NCI-H1436 treated with DMSO at 0.1 percent for 48 hours (cell line): ENCODE results near the gene SLMAP.

Experiments used
- DNase-seq: peaks from one replicate; lab custom pipeline; 2025; lab: John Stamatoyannopoulos, UW

Gene SLMAP

GRCh38 chr3:57963811-57964346 is 207.8 kb downstream of the SLMAP start:
- DNase-seq: no peak

DNA sequence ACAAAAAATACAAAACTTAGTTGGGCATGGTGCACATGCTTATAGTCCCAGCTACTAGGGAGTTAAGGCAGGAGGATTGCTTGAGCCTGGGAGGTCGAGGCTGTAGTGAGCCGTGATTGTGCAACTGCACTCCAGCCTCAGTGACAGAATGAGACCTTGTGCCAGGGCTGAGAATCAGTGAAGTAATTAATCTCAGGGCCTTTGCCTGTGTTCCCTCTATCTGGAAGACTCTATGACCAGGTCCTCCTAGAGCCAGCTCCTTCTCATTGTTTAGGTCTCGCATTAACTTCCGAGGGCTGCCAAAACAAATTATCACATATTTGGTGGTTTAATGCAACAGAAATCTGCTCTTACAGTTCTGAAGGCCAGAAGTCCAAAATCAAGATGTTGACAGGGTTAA is 210.7 kb downstream of the SLMAP start:
- DNase-seq: no peak

- DNase-seq: no peak
Measured at GRCh38 chr3:57967590-57967989, 211.5 kb downstream of the SLMAP start.

DNA sequence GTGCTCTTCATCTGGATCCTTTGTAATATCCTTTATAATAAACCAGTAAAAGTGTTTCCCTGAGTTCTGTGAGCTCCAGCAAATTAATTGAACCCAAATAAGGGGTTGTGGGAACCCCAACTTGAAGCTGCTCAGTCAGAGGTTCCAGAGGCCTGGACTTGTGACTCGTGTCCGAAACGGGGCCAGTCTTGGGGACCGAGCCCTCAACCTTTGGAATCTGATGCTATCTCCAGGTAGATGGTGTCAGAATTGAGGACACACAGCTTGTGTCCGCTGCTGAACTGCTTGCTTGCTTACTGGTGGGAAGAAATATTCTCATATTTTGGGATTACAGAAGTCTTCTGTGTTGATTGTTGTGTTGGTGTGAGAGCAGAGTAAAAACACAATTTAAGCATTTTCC is 212.4 kb downstream of the SLMAP start:
- no peak for DNase-seq

- no peak for DNase-seq
Measured at GRCh38 chr3:57971975-57972374, 215.9 kb downstream of the SLMAP start.

GRCh38 chr3:57972531-57973111 is 216.5 kb downstream of the SLMAP start:
- no peak for DNase-seq

DNA sequence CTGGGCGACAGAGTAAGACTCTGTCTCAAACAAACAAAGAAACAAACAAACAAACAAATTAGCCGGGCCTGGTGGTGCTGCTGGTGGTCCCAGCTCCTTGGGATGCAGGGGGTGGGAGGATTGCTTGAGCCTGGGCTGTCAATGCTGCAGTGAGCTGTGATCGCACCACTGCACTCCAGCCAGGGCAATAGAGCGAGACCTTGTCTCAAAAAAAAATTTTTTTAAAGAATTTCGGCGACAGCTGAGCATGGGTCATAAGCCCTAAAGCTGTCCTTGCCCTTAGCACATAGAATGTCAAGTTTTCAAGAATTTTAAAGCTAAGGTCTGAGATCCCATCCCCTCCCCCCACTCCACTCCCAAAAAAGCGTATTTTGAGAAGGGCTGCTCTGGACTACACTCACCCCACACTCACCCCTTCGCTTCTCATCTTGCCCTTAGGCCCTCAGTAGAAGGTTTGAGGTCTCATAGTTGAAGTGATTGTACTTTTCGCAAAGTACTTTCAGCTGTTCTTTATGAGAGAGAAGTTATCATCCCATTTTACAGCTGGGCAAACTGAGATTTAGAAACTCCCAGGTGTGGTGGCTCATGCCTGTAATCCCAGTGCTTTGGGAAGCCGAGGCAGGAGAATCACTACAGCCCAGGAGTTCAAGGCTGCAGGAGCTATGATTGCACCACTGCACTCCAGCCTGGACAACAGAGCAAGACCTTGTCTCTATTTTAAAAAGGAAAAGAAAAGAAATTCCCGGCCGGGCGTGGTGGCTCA is 217.8 kb downstream of the SLMAP start:
- no peak for DNase-seq

DNA sequence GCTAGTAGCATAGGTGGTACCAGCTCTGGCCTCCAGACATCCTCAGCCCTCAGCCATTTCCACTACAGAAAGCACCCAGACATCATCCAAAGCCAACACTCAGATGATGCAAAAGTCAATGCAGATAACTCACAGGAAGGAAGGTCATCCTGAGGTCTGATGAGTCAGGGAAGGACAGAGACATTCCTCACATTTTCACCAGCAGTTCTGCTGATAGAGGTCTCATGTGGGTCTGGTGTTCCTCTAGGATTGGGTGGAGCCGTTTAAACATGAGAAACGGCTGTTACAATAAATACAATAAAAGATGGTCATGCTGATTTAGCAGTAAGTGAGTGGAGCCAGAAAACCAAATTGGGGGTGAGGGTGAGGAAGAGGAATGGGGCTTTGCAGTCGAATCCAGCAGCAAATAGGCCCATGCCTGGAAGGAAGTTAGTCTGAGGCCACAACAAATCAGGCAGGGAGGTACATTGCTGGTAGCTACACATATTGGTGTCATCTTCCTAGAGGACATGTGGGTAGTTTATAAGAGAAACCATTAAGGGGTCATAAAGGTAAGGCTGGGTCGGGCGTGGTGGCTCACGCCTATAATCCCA is 218.8 kb downstream of the SLMAP start:
- no peak for DNase-seq

DNA sequence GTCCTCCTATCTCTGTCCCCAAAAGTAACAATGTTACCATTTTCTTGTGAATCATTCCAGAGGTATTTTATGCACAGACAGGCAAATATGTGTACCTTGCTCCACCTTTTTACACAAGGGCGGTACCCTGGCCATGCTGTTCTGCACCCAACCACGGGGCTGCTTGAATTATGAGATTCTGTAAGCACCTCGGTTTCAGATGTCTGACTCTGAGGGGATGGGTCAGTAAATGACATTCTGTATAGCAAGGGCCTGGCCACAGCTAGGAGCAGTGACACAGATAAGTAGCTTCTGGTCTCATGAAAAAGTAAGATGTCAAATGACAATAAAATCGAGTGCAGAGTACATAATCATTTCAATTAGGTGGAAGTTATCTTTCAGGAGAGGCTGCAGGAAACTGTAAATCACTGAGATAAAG is 221.7 kb downstream of the SLMAP start:
- no peak for DNase-seq

DNA sequence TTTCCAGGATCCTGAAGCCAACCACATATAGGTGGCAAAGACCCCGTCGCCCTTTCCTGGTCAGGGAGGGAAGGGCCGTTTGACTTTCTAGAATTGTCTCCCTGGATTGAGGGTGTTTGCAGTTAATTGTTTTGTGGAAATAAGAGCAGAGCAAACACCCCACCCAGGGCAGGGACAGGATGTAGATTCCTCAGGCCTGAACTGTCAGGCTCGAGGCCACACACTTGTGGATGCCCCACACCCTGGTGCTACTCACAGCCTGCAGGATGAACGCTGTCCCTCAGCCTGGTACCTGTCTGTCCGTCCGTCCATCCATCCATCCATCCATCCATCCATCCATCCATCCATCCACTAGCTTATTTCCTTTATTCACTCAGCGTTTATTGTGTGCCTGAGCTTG is 222.2 kb downstream of the SLMAP start:
- DNase-seq: no peak
